ENCODE results near the gene OR6Y1. TPM values are rescaled to one million over a fixed set of nuclear protein-coding genes. Genes with fewer than 3 reads are reported as not detected.

Gene OR6Y1
- polyA plus RNA-seq, 1 donor (not counting 4 experiments of a cell fraction or from before 2014, with no cell fraction given), result not detected

DNA sequence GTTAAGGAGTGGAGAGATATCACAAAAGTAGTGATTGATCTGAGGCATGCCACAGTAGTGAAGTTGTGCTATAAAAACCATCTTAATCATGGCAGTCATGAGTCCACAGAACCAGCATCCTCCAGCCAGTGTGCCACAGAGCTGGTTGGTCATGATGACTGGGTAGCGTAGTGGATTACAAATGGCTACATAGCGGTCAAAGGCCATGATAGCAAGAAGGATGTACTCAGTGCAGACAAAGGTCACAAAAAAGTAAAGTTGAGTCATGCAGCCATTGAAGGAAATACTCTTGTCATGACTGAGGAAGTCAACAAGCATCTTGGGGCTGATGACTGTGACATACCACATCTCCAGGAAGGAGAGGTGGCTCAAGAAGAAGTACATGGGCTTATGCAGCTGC, 6.7 kb downstream of the OR6Y1 start:
- H2AFZ ChIP-seq (ENCODE audit: control insufficient read depth, low read length), result no peak overlapping the region
- dilution Hi-C loops (cut with MboI; ENCODE audit: extremely low pct_ligation_motif_present, low sequenced_read_pairs), result no loop called here
- TF ChIP-seq EZH2 (IDR thresholded peaks at IDR 0.05; ENCODE audit: low read length), result no peak

DNA sequence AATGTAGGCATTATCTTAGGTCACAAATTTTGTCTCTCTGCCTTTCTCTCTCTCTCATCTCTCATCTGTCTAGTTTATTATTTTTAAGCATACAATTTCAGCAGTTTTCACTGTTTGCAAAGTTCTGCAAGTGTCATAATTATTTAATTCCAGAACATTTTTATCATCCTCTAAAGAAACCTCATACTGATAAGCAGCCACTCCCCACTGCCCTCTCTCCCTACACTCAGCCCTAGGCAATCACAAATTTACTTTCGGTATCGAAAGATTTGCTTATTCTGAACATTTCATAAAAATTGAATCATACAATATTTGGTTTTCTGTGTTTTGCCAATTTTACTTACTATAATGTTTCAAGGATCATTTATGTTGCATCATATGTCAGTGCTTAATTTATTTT, 16.6 kb downstream of the OR6Y1 start:
- Histone ChIP-seq H4K20me1 (ENCODE audit: control insufficient read depth, extremely low read depth, insufficient read depth, low read length) (no peaks in the 10 kb centered on the region), H3K4me2 (ENCODE audit: control insufficient read depth, extremely low read depth, insufficient read depth, low read depth, low read length) (no peak overlapping the region), H3K4me1 (ENCODE audit: control insufficient read depth, extremely low read depth, insufficient read depth, low read length) (no peaks in the 10 kb centered on the region), H3K4me3 (ENCODE audit: control insufficient read depth in 2 of 3, extremely low read depth in 1 of 3, insufficient read depth in 2 of 3, low read depth in 1 of 3, low read length in 3 of 3) (no peak overlapping the region), H3K27me3 (ENCODE audit: control insufficient read depth, extremely low read depth, insufficient read depth, low read length) (no peaks in the 10 kb centered on the region), H3K27ac (ENCODE audit: control insufficient read depth, insufficient read depth, low read length) (no peak overlapping the region), H3K9me1 (ENCODE audit: control insufficient read depth, extremely low read depth, insufficient read depth, low read length) (no peaks in the 10 kb centered on the region), H3K9ac (ENCODE audit: control insufficient read depth, extremely low read depth, insufficient read depth, low read length) (no peak overlapping the region), H3K36me3 (ENCODE audit: control insufficient read depth in 2 of 2, extremely low read depth in 1 of 2, insufficient read depth in 2 of 2, low read length in 2 of 2) (no peaks in the 10 kb centered on the region), H3K79me2 (ENCODE audit: control insufficient read depth, insufficient read depth, low read length) (no peaks in the 10 kb centered on the region), H3K9me3 (ENCODE audit: control insufficient read depth, low read depth, low read length) (no peaks in the 10 kb centered on the region), H2AFZ (ENCODE audit: control insufficient read depth, low read length) (no peak overlapping the region)
- FAIRE-seq, result no peak
- DNase-seq (ENCODE audit: low read depth, low spot score), result no peak
- dilution Hi-C loops (cut with MboI; ENCODE audit: extremely low pct_ligation_motif_present, low sequenced_read_pairs), result no loop called here
- TF ChIP-seq EZH2 (IDR thresholded peaks at IDR 0.05; ENCODE audit: low read length), result no peak
- TF ChIP-seq, protein P1, sequence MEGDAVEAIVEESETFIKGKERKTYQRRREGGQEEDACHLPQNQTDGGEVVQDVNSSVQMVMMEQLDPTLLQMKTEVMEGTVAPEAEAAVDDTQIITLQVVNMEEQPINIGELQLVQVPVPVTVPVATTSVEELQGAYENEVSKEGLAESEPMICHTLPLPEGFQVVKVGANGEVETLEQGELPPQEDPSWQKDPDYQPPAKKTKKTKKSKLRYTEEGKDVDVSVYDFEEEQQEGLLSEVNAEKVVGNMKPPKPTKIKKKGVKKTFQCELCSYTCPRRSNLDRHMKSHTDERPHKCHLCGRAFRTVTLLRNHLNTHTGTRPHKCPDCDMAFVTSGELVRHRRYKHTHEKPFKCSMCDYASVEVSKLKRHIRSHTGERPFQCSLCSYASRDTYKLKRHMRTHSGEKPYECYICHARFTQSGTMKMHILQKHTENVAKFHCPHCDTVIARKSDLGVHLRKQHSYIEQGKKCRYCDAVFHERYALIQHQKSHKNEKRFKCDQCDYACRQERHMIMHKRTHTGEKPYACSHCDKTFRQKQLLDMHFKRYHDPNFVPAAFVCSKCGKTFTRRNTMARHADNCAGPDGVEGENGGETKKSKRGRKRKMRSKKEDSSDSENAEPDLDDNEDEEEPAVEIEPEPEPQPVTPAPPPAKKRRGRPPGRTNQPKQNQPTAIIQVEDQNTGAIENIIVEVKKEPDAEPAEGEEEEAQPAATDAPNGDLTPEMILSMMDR (optimal IDR thresholded peaks at IDR 0.05 in 1 of 3, IDR thresholded peaks at IDR 0.05 in 1 of 3, conservative IDR thresholded peaks at IDR 0.05 in 1 of 3; ENCODE audit: extremely low read depth in 1 of 3, insufficient read depth in 2 of 3, low read length in 3 of 3), result no peak

More for the DNA sequence above, 6.7 kb downstream of the OR6Y1 start:
- Histone ChIP-seq H3K4me2 (ENCODE audit: control insufficient read depth, extremely low read depth, insufficient read depth, low read depth, low read length) (no peak overlapping the region), H3K79me2 (ENCODE audit: control insufficient read depth, insufficient read depth, low read length) (no peaks in the 10 kb centered on the region), H3K9me1 (ENCODE audit: control insufficient read depth, extremely low read depth, insufficient read depth, low read length) (no peaks in the 10 kb centered on the region), H3K9me3 (ENCODE audit: control insufficient read depth, low read depth, low read length) (no peaks in the 10 kb centered on the region), H3K36me3 (ENCODE audit: control insufficient read depth in 2 of 2, extremely low read depth in 1 of 2, insufficient read depth in 2 of 2, low read length in 2 of 2) (no peaks in the 10 kb centered on the region), H3K27me3 (ENCODE audit: control insufficient read depth, extremely low read depth, insufficient read depth, low read length) (no peaks in the 10 kb centered on the region), H3K4me3 (ENCODE audit: control insufficient read depth in 2 of 3, extremely low read depth in 1 of 3, insufficient read depth in 2 of 3, low read depth in 1 of 3, low read length in 3 of 3) (no peak overlapping the region), H3K9ac (ENCODE audit: control insufficient read depth, extremely low read depth, insufficient read depth, low read length) (no peak overlapping the region), H3K27ac (ENCODE audit: control insufficient read depth, insufficient read depth, low read length) (no peak overlapping the region), H4K20me1 (ENCODE audit: control insufficient read depth, extremely low read depth, insufficient read depth, low read length) (no peaks in the 10 kb centered on the region), H3K4me1 (ENCODE audit: control insufficient read depth, extremely low read depth, insufficient read depth, low read length) (no peaks in the 10 kb centered on the region)
- FAIRE-seq (no peak), DNase-seq (ENCODE audit: low read depth, low spot score) (no peak)

DNA sequence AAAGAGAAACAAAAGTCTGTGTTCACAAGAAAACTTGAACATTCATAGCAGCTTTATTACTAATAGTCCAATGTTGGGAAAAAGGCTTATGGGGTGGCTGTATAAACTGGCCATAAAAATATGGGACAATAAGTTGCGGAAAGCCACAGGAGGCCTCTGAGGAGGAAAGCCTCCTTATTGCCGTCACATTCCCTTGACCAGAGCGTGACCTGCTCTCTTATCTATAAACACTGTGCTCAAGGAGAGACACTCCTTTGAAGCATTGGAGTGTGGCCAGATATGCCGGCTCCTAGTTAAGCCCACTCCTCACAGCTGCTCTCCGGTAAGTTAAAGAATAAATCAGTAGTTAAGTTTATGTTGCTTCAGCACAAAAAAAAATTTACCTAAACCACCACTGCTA, 19.7 kb downstream of the OR6Y1 start:
- H3K9ac ChIP-seq (ENCODE audit: control insufficient read depth, extremely low read depth, insufficient read depth, low read length), result no peak overlapping the region
- H3K79me2 ChIP-seq (ENCODE audit: control insufficient read depth, insufficient read depth, low read length), result no peaks in the 10 kb centered on the region
- no peak overlapping the region for H3K4me2 ChIP-seq (ENCODE audit: control insufficient read depth, extremely low read depth, insufficient read depth, low read depth, low read length)
- H3K9me3 ChIP-seq (ENCODE audit: control insufficient read depth, low read depth, low read length), result no peaks in the 10 kb centered on the region
- H2AFZ ChIP-seq (ENCODE audit: control insufficient read depth, low read length), result no peak overlapping the region
- TF ChIP-seq, protein P1 (optimal IDR thresholded peaks at IDR 0.05 in 1 of 3, IDR thresholded peaks at IDR 0.05 in 1 of 3, conservative IDR thresholded peaks at IDR 0.05 in 1 of 3; ENCODE audit: extremely low read depth in 1 of 3, insufficient read depth in 2 of 3, low read length in 3 of 3), result no peak
- no peak for TF ChIP-seq EZH2 (IDR thresholded peaks at IDR 0.05; ENCODE audit: low read length)
- no peak overlapping the region for H3K27ac ChIP-seq (ENCODE audit: control insufficient read depth, insufficient read depth, low read length)
- dilution Hi-C loops (cut with MboI; ENCODE audit: extremely low pct_ligation_motif_present, low sequenced_read_pairs), result no loop called here
- no peaks in the 10 kb centered on the region for H4K20me1 ChIP-seq (ENCODE audit: control insufficient read depth, extremely low read depth, insufficient read depth, low read length)
- DNase-seq (ENCODE audit: low read depth, low spot score) (no peak), FAIRE-seq (no peak)
- H3K9me1 ChIP-seq (ENCODE audit: control insufficient read depth, extremely low read depth, insufficient read depth, low read length), result no peaks in the 10 kb centered on the region
- H3K4me1 ChIP-seq (ENCODE audit: control insufficient read depth, extremely low read depth, insufficient read depth, low read length), result no peaks in the 10 kb centered on the region
- no peak overlapping the region for H3K4me3 ChIP-seq (ENCODE audit: control insufficient read depth in 2 of 3, extremely low read depth in 1 of 3, insufficient read depth in 2 of 3, low read depth in 1 of 3, low read length in 3 of 3)
- no peaks in the 10 kb centered on the region for H3K27me3 ChIP-seq (ENCODE audit: control insufficient read depth, extremely low read depth, insufficient read depth, low read length)
- H3K36me3 ChIP-seq (ENCODE audit: control insufficient read depth in 2 of 2, extremely low read depth in 1 of 2, insufficient read depth in 2 of 2, low read length in 2 of 2), result no peaks in the 10 kb centered on the region

Measured in keratinocyte (primary cell).